Gastrocnemius medialis (tissue), 4 donors: ENCODE measurements around the gene IQCK. TPM values are rescaled to one million over a fixed set of nuclear protein-coding genes. Genes with fewer than 3 reads are reported as not detected.

Source experiments
- ATAC-seq, 2 donors: fragments of 150-250 bp; one replicate each; pipeline ENCODE4 v1.9.1; 2016
- DNase-seq, 2 donors: peaks; one replicate each; pipeline ENCODE4 v3.0.0-alpha.2; 2019
- H3K27ac ChIP-seq, 4 donors: fragments of 200-600 bp; sonication (generic); 1 replicate in 1 of 4; 2 replicates in 3 of 4; pipeline ENCODE4 v1.5.1; 2016 to 2018; ENCODE audit warnings: mild to moderate bottlenecking in 2 of 4, moderate library complexity in 1 of 4
- H3K27me3 ChIP-seq, 3 donors: fragments of 200-600 bp; sonication (generic) in 2 of 3; 1 replicate in 1 of 3; 2 replicates in 2 of 3; pipeline versions ENCODE4 v1.5.1 to v1.6.0; 2016 to 2019; ENCODE audit warnings: mild to moderate bottlenecking in 1 of 3, moderate library complexity in 1 of 3
- H3K36me3 ChIP-seq, 2 donors: fragments of 200-600 bp; sonication (generic) in 1 of 2; one replicate each; pipeline ENCODE4 v1.5.1; 2017 to 2018
- H3K4me1 ChIP-seq, 2 donors: fragments of 200-600 bp; sonication (generic) in 1 of 2; one replicate each; pipeline ENCODE4 v1.5.1; 2016 to 2017; ENCODE audit warnings: mild to moderate bottlenecking in 2 of 2
- H3K4me3 ChIP-seq, 4 donors: fragments of 200-600 bp; sonication (generic) in 3 of 4; 1 replicate in 1 of 4; 2 replicates in 3 of 4; pipeline ENCODE4 v1.5.1; 2016 to 2019; ENCODE audit warnings: mild to moderate bottlenecking in 2 of 4
- H3K9me3 ChIP-seq, 3 donors: fragments of 200-600 bp; sonication (generic) in 2 of 3; 1 replicate in 1 of 3; 2 replicates in 2 of 3; pipeline ENCODE4 v1.5.1; 2016 to 2019
- CTCF ChIP-seq, 5 experiments: fragments of 450-650 bp in 3 of 5; fragments of 200-600 bp in 2 of 5; sonication (generic) in 2 of 5; IDR thresholded peaks in 4 of 5; conservative IDR thresholded peaks in 1 of 5; 1 replicate in 4 of 5; 2 replicates in 1 of 5; pipeline ENCODE4 v1.5.1; 2016 to 2019; ENCODE audit warnings: antibody characterized with exemption in 5 of 5, mild to moderate bottlenecking in 3 of 5, moderate library complexity in 3 of 5
- POLR2A ChIP-seq, 2 donors: fragments of 450-650 bp; IDR thresholded peaks; one replicate each; pipeline ENCODE4 v1.6.1; 2017; ENCODE audit warnings: antibody characterized with exemption in 2 of 2, mild to moderate bottlenecking in 2 of 2, moderate library complexity in 2 of 2
- in situ Hi-C, 4 donors: fragments of 200-750 bp; cut with MboI; loops; one replicate each; pipeline versions ENCODE4 v1.15.0 to v1.8.0; 2017; ENCODE audit warnings: low sequenced_read_pairs in 4 of 4
- intact Hi-C: fragments of 100-400 bp; cut with DNase I; formaldehyde crosslinking; loops from one replicate; pipeline ENCODE4 v1.15.1; 2023; ENCODE audit warnings: low total_unique reads
- total RNA-seq, 4 donors: library from RNA; depleted of rRNA; stranded (reverse); fragments of >200 nt; gene quantifications; one replicate each; pipeline versions ENCODE4 v1.1.0 to v1.2.3, GENCODE V29; 2016

Gene IQCK
- total RNA-seq, 4 donors from 2014 or later = 8.3 to 17.3 (median 9.4) TPM

GRCh38 chr16:19879241-19879792, 161.2 kb downstream of the IQCK start:
- peak; percentile 22 to 29 for ATAC-seq
- Histone ChIP-seq H3K9me3 (no peaks in the 10 kb centered on the region), H3K4me3 (no peak overlapping the region), H3K27me3 (no peaks in the 10 kb centered on the region), H3K36me3 (no peaks in the 10 kb centered on the region), H3K4me1 (peaks cover 52 to 82% of the 10 kb centered on the region in 2 donors), H3K27ac (peak overlapping the region; percentile 86 to 99 (median 98))
- in situ Hi-C loops (loop anchor here in 2 of 4 donors (10.0 to 25.0 kb wide), 2 partner anchors 175 to 192 kb away; no protein-coding TSS in a partner anchor), intact Hi-C loops (loop anchor here (5.0 kb wide), 1 partner anchor 1023 kb away; the partner anchor contains the start of genes DCUN1D3 and LYRM1)
- no peak for TF ChIP-seq POLR2A (IDR thresholded peaks at IDR 0.05)
- TF ChIP-seq CTCF (IDR thresholded peaks at IDR 0.05 in 4 of 5, conservative IDR thresholded peaks at IDR 0.05 in 1 of 5) = no peak
- DNase-seq = peak; percentile 63 to 65

GRCh38 chr16:19881028-19881427, 163.0 kb downstream of the IQCK start:
- H3K9me3 ChIP-seq = no peaks in the 10 kb centered on the region
- ATAC-seq = no peak
- DNase-seq = no peak
- in situ Hi-C loops (loop anchor here in 2 of 4 donors (10.0 to 25.0 kb wide), 3 partner anchors 76 to 194 kb away; no protein-coding TSS in a partner anchor), intact Hi-C loops (loop anchor here (5.0 to 10.0 kb wide), 2 partner anchors 49 to 1076 kb away; partner anchors contain the start of gene ARL6IP1)
- H3K4me3 ChIP-seq = no peak overlapping the region
- TF ChIP-seq CTCF (IDR thresholded peaks at IDR 0.05 in 4 of 5, conservative IDR thresholded peaks at IDR 0.05 in 1 of 5) (no peak), POLR2A (IDR thresholded peaks at IDR 0.05) (no peak)
- no peaks in the 10 kb centered on the region for H3K36me3 ChIP-seq
- peaks cover 46 to 72% of the 10 kb centered on the region in 2 donors for H3K4me1 ChIP-seq
- H3K27ac ChIP-seq = peak overlapping the region; percentile 86 to 99 (median 98)
- H3K27me3 ChIP-seq = no peaks in the 10 kb centered on the region

GRCh38 chr16:19881783-19882182, 163.7 kb downstream of the IQCK start:
- peaks cover 45 to 66% of the 10 kb centered on the region in 2 donors for H3K4me1 ChIP-seq
- H3K4me3 ChIP-seq = peak overlapping the region in 3 of 4 donors; percentile 80 to 93 (median 81)
- intact Hi-C loops = loop anchor here (5.0 to 10.0 kb wide), 2 partner anchors 49 to 1077 kb away; partner anchors contain the start of gene ARL6IP1

GRCh38 chr16:19882186-19882585, 164.1 kb downstream of the IQCK start:
- no peaks in the 10 kb centered on the region for H3K36me3 ChIP-seq
- ATAC-seq = no peak
- H3K4me3 ChIP-seq = peak overlapping the region; percentile 80 to 96 (median 87)
- in situ Hi-C loops (loop anchor here in 2 of 4 donors (10.0 to 25.0 kb wide), 3 partner anchors 77 to 195 kb away; no protein-coding TSS in a partner anchor), intact Hi-C loops (loop anchor here (5.0 to 10.0 kb wide), 2 partner anchors 50 to 1077 kb away; partner anchors contain the start of gene ARL6IP1)
- TF ChIP-seq POLR2A (IDR thresholded peaks at IDR 0.05) (no peak), CTCF (IDR thresholded peaks at IDR 0.05 in 4 of 5, conservative IDR thresholded peaks at IDR 0.05 in 1 of 5) (no peak)
- peak overlapping the region; percentile 86 to 99 (median 98) for H3K27ac ChIP-seq
- H3K9me3 ChIP-seq = no peaks in the 10 kb centered on the region
- H3K4me1 ChIP-seq = peaks cover 41 to 62% of the 10 kb centered on the region in 2 donors
- H3K27me3 ChIP-seq = no peaks in the 10 kb centered on the region
- no peak for DNase-seq

More at GRCh38 chr16:19881783-19882182, 163.7 kb downstream of the IQCK start:
- in situ Hi-C loops = loop anchor here in 2 of 4 donors (10.0 to 25.0 kb wide), 3 partner anchors 77 to 194 kb away; no protein-coding TSS in a partner anchor
- ATAC-seq (no peak), DNase-seq (no peak)
- H3K9me3 ChIP-seq = no peaks in the 10 kb centered on the region
- peak overlapping the region; percentile 86 to 99 (median 98) for H3K27ac ChIP-seq
- no peaks in the 10 kb centered on the region for H3K36me3 ChIP-seq
- TF ChIP-seq POLR2A (IDR thresholded peaks at IDR 0.05) (no peak), CTCF (IDR thresholded peaks at IDR 0.05 in 4 of 5, conservative IDR thresholded peaks at IDR 0.05 in 1 of 5) (no peak)
- H3K27me3 ChIP-seq = no peaks in the 10 kb centered on the region
